Neural cell (in vitro differentiated cells): ENCODE measurements around the gene MAP3K5.
"Not testable (repeated sequence)": the region's sequence is repeated elsewhere in the genome, so short reads cannot be mapped to it uniquely, and the experiment has no call there.

Source experiments
- MXI1 ChIP-seq: fragments of 450-650 bp; conservative IDR thresholded peaks from 2 replicates; pipeline ENCODE4 v1.6.1; 2014; ENCODE audit warnings: antibody characterized with exemption, mild to moderate bottlenecking; ENCODE audit not compliant: poor library complexity, severe bottlenecking
- POLR2AphosphoS5 ChIP-seq: IDR thresholded peaks from 2 replicates; pipeline ENCODE4 v1.6.1; 2012
- TAF1 ChIP-seq: IDR thresholded peaks from 2 replicates; pipeline ENCODE4 v1.6.1; 2012; ENCODE audit warnings: low read depth
- TF ChIP-seq, protein P1 (sequence below): IDR thresholded peaks from 2 replicates; pipeline ENCODE4 v1.6.1; 2012; ENCODE audit warnings: borderline replicate concordance
- TF ChIP-seq, protein P2 (sequence below): fragments of 450-650 bp; IDR thresholded peaks from 2 replicates; pipeline ENCODE4 v1.5.1; 2014; ENCODE audit warnings: antibody characterized with exemption, mild to moderate bottlenecking, moderate library complexity; ENCODE audit not compliant: poor library complexity, severe bottlenecking

DNA sequence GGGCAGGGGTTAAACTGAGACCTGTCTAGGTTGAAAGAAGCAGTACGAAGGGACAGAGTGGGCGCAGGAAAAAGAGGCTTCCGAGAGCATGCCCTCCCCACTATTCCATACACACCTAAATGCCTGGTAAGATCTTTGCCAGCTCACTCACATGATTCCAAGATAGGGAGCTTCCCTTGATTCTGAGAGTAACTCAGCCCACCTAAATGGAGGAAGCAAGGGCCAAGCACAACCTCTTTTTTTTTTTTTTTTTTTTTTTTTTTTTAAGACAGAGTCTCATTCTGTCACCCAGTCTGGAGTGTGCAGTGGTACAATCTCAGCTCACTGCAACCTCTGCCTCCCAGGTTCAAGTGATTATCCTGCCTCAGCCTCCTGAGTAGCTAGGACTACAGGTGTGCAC lies 2.8 kb downstream of the MAP3K5 start:
- TF ChIP-seq, protein P1, sequence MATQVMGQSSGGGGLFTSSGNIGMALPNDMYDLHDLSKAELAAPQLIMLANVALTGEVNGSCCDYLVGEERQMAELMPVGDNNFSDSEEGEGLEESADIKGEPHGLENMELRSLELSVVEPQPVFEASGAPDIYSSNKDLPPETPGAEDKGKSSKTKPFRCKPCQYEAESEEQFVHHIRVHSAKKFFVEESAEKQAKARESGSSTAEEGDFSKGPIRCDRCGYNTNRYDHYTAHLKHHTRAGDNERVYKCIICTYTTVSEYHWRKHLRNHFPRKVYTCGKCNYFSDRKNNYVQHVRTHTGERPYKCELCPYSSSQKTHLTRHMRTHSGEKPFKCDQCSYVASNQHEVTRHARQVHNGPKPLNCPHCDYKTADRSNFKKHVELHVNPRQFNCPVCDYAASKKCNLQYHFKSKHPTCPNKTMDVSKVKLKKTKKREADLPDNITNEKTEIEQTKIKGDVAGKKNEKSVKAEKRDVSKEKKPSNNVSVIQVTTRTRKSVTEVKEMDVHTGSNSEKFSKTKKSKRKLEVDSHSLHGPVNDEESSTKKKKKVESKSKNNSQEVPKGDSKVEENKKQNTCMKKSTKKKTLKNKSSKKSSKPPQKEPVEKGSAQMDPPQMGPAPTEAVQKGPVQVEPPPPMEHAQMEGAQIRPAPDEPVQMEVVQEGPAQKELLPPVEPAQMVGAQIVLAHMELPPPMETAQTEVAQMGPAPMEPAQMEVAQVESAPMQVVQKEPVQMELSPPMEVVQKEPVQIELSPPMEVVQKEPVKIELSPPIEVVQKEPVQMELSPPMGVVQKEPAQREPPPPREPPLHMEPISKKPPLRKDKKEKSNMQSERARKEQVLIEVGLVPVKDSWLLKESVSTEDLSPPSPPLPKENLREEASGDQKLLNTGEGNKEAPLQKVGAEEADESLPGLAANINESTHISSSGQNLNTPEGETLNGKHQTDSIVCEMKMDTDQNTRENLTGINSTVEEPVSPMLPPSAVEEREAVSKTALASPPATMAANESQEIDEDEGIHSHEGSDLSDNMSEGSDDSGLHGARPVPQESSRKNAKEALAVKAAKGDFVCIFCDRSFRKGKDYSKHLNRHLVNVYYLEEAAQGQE, result not testable (repeated sequence)
- TF ChIP-seq, protein P2, sequence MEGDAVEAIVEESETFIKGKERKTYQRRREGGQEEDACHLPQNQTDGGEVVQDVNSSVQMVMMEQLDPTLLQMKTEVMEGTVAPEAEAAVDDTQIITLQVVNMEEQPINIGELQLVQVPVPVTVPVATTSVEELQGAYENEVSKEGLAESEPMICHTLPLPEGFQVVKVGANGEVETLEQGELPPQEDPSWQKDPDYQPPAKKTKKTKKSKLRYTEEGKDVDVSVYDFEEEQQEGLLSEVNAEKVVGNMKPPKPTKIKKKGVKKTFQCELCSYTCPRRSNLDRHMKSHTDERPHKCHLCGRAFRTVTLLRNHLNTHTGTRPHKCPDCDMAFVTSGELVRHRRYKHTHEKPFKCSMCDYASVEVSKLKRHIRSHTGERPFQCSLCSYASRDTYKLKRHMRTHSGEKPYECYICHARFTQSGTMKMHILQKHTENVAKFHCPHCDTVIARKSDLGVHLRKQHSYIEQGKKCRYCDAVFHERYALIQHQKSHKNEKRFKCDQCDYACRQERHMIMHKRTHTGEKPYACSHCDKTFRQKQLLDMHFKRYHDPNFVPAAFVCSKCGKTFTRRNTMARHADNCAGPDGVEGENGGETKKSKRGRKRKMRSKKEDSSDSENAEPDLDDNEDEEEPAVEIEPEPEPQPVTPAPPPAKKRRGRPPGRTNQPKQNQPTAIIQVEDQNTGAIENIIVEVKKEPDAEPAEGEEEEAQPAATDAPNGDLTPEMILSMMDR, result not testable (repeated sequence)
- not testable (repeated sequence) for TF ChIP-seq POLR2AphosphoS5, TAF1, MXI1
